GM12878 (cell line): ENCODE data around the gene LMAN1L. TPM values are rescaled to one million over a fixed set of nuclear protein-coding genes. Genes with fewer than 3 reads are reported as not detected.

Experiments
- ATAC-seq: fragments of 200-7000 bp; cut with Tn5 transposase; 3 replicates; pipeline ENCODE4 v1.9.1; 2020; ENCODE audit warnings: mild to moderate bottlenecking, moderate library complexity
- BruUV-seq: library from RNA; stranded (reverse); fragments of 400-500 nt; replicated peaks from 2 replicates; lab custom pipeline; 2021; lab: Mats Ljungman, UMichigan
- CTCF ChIA-PET: fragments of 300-600 bp; sonication (Branson Sonifier 250); formaldehyde crosslinking; extraction: SDS; loops from one replicate; lab custom pipeline; 2021; ENCODE audit warnings: inconsistent platforms; lab: Yijun Ruan, JAX
- POLR2A ChIA-PET: fragments of 350-600 bp; formaldehyde crosslinking; extraction: SDS; loops from one replicate; lab custom pipeline; 2021; ENCODE audit warnings: inconsistent platforms; lab: Charles Lee
- RAD21 ChIA-PET: fragments of 300-600 bp; sonication (Branson Sonifier 250); formaldehyde crosslinking; loops from one replicate; lab custom pipeline; 2023; ENCODE audit warnings: antibody characterized with exemption; ENCODE audit not compliant: unreplicated experiment; lab: Charles Lee
- SMC1A ChIA-PET: fragments of 300-600 bp; sonication (Branson Sonifier 250); formaldehyde crosslinking; loops from one replicate; lab custom pipeline; 2023; ENCODE audit not compliant: unreplicated experiment, uncharacterized antibody; lab: Charles Lee
- DNase-seq: peaks from one replicate; pipeline ENCODE4 v3.0.0-alpha.2; 2011; ENCODE audit warnings: low read depth, low spot score
- FAIRE-seq: peaks from 3 replicates; lab custom pipeline; 2011; peaks lifted over from hg19 to GRCh38; lab: Jason Lieb, UNC
- H2AFZ ChIP-seq: 2 replicates; pipeline ENCODE4 v1.6.0; 2011; ENCODE audit warnings: low read depth, low read length, control low read depth; ENCODE audit not compliant: control insufficient read depth
- H3K27ac ChIP-seq: 2 replicates; pipeline ENCODE4 v1.5.1; 2011; ENCODE audit warnings: control low read depth; ENCODE audit not compliant: control insufficient read depth, insufficient read depth
- H3K27me3 ChIP-seq, 2 experiments: replicated peaks in 1 of 2; 2 replicates each; pipeline versions ENCODE4 v1.6.0 to v1.6.1; 2011; ENCODE audit warnings: low read length in 1 of 2; ENCODE audit not compliant: control insufficient read depth in 2 of 2, insufficient read depth in 2 of 2
- H3K36me3 ChIP-seq, 2 experiments: 2 replicates each; pipeline ENCODE4 v1.5.1; 2011; ENCODE audit warnings: low read length in 1 of 2; ENCODE audit not compliant: control insufficient read depth in 2 of 2, insufficient read depth in 2 of 2
- H3K4me1 ChIP-seq: 2 replicates; pipeline ENCODE4 v1.6.1; 2011; ENCODE audit warnings: mild to moderate bottlenecking, low read length, moderate library complexity, mixed read lengths; ENCODE audit not compliant: control insufficient read depth, insufficient read depth
- H3K4me2 ChIP-seq: 2 replicates; pipeline ENCODE4 v1.6.0; 2011; ENCODE audit warnings: control low read depth; ENCODE audit not compliant: control insufficient read depth, insufficient read depth
- H3K4me3 ChIP-seq: fragments of 200-600 bp; sonication (generic); 2 replicates; pipeline ENCODE4 v1.5.1; 2016
- H3K79me2 ChIP-seq: 2 replicates; pipeline ENCODE4 v1.6.0; 2011; ENCODE audit warnings: low read length; ENCODE audit not compliant: control insufficient read depth, insufficient read depth
- H3K9ac ChIP-seq: 2 replicates; pipeline ENCODE4 v1.8.0; 2011; ENCODE audit warnings: low read length, control low read depth, mixed read lengths; ENCODE audit not compliant: control insufficient read depth, insufficient read depth
- H3K9me3 ChIP-seq: replicated peaks from 3 replicates; pipeline ENCODE4 v1.5.1; 2011; ENCODE audit warnings: mild to moderate bottlenecking, low read length; ENCODE audit not compliant: control insufficient read depth, insufficient read depth
- H4K20me1 ChIP-seq: 2 replicates; pipeline ENCODE4 v1.6.0; 2011; ENCODE audit not compliant: control insufficient read depth, insufficient read depth
- DPF2 ChIP-seq: fragments of 450-650 bp; IDR thresholded peaks from 2 replicates; pipeline ENCODE4 v1.6.1; 2017; ENCODE audit warnings: mild to moderate bottlenecking
- NFXL1 ChIP-seq: fragments of 450-650 bp; IDR thresholded peaks from 2 replicates; pipeline ENCODE4 v1.6.1; 2017; ENCODE audit warnings: antibody characterized with exemption, mild to moderate bottlenecking, borderline replicate concordance
- POLR2A ChIP-seq: IDR thresholded peaks from 2 replicates; pipeline ENCODE4 v1.6.1; 2011; ENCODE audit warnings: low read depth, mild to moderate bottlenecking, low read length
- RAD21 ChIP-seq: IDR thresholded peaks from 2 replicates; pipeline ENCODE4 v1.6.1; 2011; ENCODE audit warnings: mild to moderate bottlenecking, low read depth, low read length, moderate library complexity; ENCODE audit not compliant: insufficient read depth
- SPI1 ChIP-seq: IDR thresholded peaks from 2 replicates; pipeline ENCODE4 v1.6.1; 2011; ENCODE audit warnings: low read depth, mild to moderate bottlenecking, low read length, moderate library complexity, borderline replicate concordance; ENCODE audit not compliant: insufficient read depth
- WGBS: methylation state at CpG from one replicate; pipeline ENCODE4 v1.1.6; 2016; ENCODE audit warnings: low lambda C conversion rate; ENCODE audit not compliant: insufficient replicate concordance, insufficient coverage; ENCODE audit errors: missing lambda C conversion rate; 5-methylcytosine and 5-hydroxymethylcytosine counted together
- in situ Hi-C: fragments of 300-500 bp; cut with MboI; formaldehyde crosslinking; loops from 9 replicates; pipeline ENCODE4 v1.14.3; 2018; ENCODE audit warnings: mixed read lengths
- intact Hi-C: fragments of 100-400 bp; cut with micrococcal nuclease; formaldehyde crosslinking; loops from one replicate; pipeline ENCODE4 v1.14.2; 2022; ENCODE audit not compliant: unreplicated experiment
- polyA plus RNA-seq, 11 experiments: library from polyadenylated mRNA; depleted of rRNA in 4 of 11; unstranded in 6 of 11; stranded (reverse) in 5 of 11; fragments of >200 nt; fragmentation: Nextera tagmentation in 4 of 11; fragmentation: Illumina TruSeq in 1 of 11; extraction: Ambion mirVana in 4 of 11; extraction: Trizol in 1 of 11; gene quantifications; 1 replicate in 1 of 11; 2 replicates in 10 of 11; pipeline versions ENCODE4 v1.2.1 to v1.2.3, GENCODE V29; 2011 to 2016; ENCODE audit warnings: inconsistent platforms in 2 of 11, missing spikeins in 2 of 11, low read depth in 1 of 11
- total RNA-seq, 4 experiments: library from RNA; depleted of rRNA in 3 of 4; stranded (reverse); fragments of >200 nt in 3 of 4; fragmentation: Illumina TruSeq in 1 of 4; extraction: Trizol in 1 of 4; gene quantifications; 2 replicates each; pipeline versions ENCODE4 v1.2.1 to v1.2.3, GENCODE V29; 2013 to 2021
- TF ChIP-seq, protein P1 (sequence below): fragments of 450-650 bp; formaldehyde crosslinking; IDR thresholded peaks from 2 replicates; pipeline ENCODE4 v1.4.0; 2020; ENCODE audit warnings: mild to moderate bottlenecking, moderate library complexity
- TF ChIP-seq, protein P2 (sequence below): fragments of 450-650 bp; IDR thresholded peaks from 2 replicates; pipeline ENCODE4 v1.6.1; 2017; ENCODE audit warnings: borderline replicate concordance
- TF ChIP-seq, protein P3 (sequence below): IDR thresholded peaks from 2 replicates; pipeline ENCODE4 v1.6.1; 2011; ENCODE audit warnings: low read depth, mild to moderate bottlenecking, low read length, moderate library complexity, borderline replicate concordance; ENCODE audit errors: extremely low read depth

LMAN1L gene
- total and polyA plus RNA-seq, 10 of the 15 experiments (the other 5 are each of a cell fraction or from before 2014, with no cell fraction given): not detected

DNA sequence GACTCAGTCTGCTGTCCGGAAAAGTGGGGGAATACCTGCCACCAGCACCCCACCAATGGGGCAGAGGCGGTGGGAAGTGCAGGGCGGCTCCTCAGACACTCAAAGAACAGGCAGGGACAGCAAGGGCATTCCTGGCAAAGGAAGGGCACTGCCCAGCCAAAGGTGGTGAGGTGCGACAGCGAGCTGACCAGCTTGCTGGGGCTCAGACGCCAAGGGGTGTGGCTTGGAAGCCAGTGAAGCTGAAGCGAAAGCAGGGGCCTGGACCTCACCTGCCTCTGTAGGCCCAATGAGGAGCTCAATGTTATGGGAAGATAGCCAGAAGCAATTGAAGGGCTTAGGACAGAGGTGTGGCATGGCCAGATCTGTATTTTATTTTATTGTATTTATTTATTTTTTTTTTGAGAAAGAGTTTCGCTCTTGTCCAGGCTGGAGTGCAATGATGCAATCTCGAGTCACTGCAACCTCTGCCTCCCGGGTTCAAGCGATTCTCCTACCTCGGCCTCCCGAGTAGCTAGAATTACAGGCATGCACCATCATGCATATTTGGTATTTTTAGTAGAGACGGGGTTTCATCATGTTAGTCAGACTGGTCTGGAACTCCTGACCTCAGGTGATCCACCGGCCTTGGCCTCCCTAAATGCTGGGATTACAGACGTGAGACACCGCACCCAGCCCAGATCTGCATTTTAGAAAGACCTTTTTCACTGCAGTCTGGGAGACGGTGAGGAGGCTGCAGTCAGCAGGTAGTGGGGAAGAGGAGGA is 4.4 kb upstream of the LMAN1L start:
- DNase-seq (no peak), FAIRE-seq (no peak), ATAC-seq (peak; percentile 51)
- BruUV-seq: no TSS peak
- no peak overlapping the region for H3K27ac ChIP-seq
- H3K27me3 ChIP-seq: no peaks in the 10 kb centered on the region
- H3K4me1 ChIP-seq: no peaks in the 10 kb centered on the region
- 51% methylated on average over 18 of the region's 18 CpGs for WGBS
- H2AFZ ChIP-seq: no peak overlapping the region
- in situ Hi-C loops: no loop called here
- CTCF ChIA-PET: interaction anchor here (0.5 to 3.7 kb wide), 8 partner anchors 9 to 404 kb away, joined by 3 to 21 read pairs (median 4); no protein-coding TSS in a partner anchor
- SMC1A ChIA-PET: interaction anchor here (0.7 to 1.4 kb wide), 5 partner anchors 16 to 137 kb away, joined by 3 to 4 read pairs (median 3); no protein-coding TSS in a partner anchor
- peaks cover 8 to 14% of the 10 kb centered on the region in 2 experiments for H3K36me3 ChIP-seq
- intact Hi-C loops: no loop called here
- RAD21 ChIA-PET: interaction anchor here (0.8 to 2.8 kb wide), 5 partner anchors 11 to 93 kb away, joined by 3 to 10 read pairs (median 4); no protein-coding TSS in a partner anchor
- H3K9me3 ChIP-seq: no peaks in the 10 kb centered on the region
- H3K9ac ChIP-seq: no peak overlapping the region
- no peak overlapping the region for H3K4me3 ChIP-seq
- H3K79me2 ChIP-seq: no peaks in the 10 kb centered on the region
- H3K4me2 ChIP-seq: no peak overlapping the region
- POLR2A ChIA-PET: interaction anchor here (0.6 kb wide), 1 partner anchor 101 kb away, joined by 3 read pairs; no protein-coding TSS in a partner anchor
- TF ChIP-seq POLR2A: peak; percentile 57; the same call in 1 of the 2 replicates
- no peak for TF ChIP-seq NFXL1
- no peaks in the 10 kb centered on the region for H4K20me1 ChIP-seq

DNA sequence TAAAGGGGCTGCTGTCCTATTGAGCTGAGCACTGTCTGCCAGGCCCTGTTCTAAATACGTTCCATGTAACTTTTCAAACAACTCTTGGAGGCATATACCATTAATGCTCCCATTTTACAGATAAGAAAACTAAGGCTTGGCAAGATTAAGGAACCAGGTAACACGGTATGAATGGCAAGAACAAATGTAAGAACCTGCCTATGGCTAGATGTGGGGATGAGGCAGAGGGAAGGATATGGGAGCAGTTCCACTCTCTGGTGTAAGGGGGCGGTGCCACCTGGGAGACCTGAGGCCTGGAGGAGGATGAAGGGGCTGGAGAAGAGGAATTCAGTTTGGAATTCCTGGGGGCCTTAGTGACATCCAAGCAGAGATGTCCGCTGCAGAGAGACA is 3.8 kb upstream of the LMAN1L start:
- H2AFZ ChIP-seq: no peak overlapping the region
- 43% methylated on average over 4 of the region's 4 CpGs for WGBS
- ChIA-PET SMC1A (interaction anchor here (1.0 kb wide), 1 partner anchor 17 kb away, joined by 4 read pairs; no protein-coding TSS in a partner anchor), RAD21 (interaction anchor here (0.8 to 2.8 kb wide), 4 partner anchors 15 to 93 kb away, joined by 3 to 10 read pairs (median 4); no protein-coding TSS in a partner anchor), CTCF (interaction anchor here (0.7 to 3.7 kb wide), 10 partner anchors 9 to 141 kb away, joined by 3 to 21 read pairs (median 4); partner anchors contain the start of gene FAM219B), POLR2A (no interaction called here)
- FAIRE-seq: no peak
- no peak for DNase-seq
- no peaks in the 10 kb centered on the region for H3K27me3 ChIP-seq
- no peaks in the 10 kb centered on the region for H4K20me1 ChIP-seq
- no peak overlapping the region for H3K4me2 ChIP-seq
- in situ Hi-C loops: no loop called here
- peaks cover 2 to 8% of the 10 kb centered on the region in 2 experiments; a peak in 3 of 4 replicates for H3K36me3 ChIP-seq
- no peak overlapping the region for H3K9ac ChIP-seq
- BruUV-seq: no TSS peak
- no peak overlapping the region for H3K4me3 ChIP-seq
- H3K27ac ChIP-seq: no peak overlapping the region
- no peaks in the 10 kb centered on the region for H3K4me1 ChIP-seq
- intact Hi-C loops: no loop called here
- H3K9me3 ChIP-seq: no peaks in the 10 kb centered on the region
- no peak for ATAC-seq
- no peaks in the 10 kb centered on the region for H3K79me2 ChIP-seq
- TF ChIP-seq SPI1: no peak
- no peak for TF ChIP-seq DPF2
- TF ChIP-seq, protein P1, sequence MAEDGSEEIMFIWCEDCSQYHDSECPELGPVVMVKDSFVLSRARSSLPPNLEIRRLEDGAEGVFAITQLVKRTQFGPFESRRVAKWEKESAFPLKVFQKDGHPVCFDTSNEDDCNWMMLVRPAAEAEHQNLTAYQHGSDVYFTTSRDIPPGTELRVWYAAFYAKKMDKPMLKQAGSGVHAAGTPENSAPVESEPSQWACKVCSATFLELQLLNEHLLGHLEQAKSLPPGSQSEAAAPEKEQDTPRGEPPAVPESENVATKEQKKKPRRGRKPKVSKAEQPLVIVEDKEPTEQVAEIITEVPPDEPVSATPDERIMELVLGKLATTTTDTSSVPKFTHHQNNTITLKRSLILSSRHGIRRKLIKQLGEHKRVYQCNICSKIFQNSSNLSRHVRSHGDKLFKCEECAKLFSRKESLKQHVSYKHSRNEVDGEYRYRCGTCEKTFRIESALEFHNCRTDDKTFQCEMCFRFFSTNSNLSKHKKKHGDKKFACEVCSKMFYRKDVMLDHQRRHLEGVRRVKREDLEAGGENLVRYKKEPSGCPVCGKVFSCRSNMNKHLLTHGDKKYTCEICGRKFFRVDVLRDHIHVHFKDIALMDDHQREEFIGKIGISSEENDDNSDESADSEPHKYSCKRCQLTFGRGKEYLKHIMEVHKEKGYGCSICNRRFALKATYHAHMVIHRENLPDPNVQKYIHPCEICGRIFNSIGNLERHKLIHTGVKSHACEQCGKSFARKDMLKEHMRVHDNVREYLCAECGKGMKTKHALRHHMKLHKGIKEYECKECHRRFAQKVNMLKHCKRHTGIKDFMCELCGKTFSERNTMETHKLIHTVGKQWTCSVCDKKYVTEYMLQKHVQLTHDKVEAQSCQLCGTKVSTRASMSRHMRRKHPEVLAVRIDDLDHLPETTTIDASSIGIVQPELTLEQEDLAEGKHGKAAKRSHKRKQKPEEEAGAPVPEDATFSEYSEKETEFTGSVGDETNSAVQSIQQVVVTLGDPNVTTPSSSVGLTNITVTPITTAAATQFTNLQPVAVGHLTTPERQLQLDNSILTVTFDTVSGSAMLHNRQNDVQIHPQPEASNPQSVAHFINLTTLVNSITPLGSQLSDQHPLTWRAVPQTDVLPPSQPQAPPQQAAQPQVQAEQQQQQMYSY (CRISPR knock-in tag): no peak
- TF ChIP-seq, protein P2, sequence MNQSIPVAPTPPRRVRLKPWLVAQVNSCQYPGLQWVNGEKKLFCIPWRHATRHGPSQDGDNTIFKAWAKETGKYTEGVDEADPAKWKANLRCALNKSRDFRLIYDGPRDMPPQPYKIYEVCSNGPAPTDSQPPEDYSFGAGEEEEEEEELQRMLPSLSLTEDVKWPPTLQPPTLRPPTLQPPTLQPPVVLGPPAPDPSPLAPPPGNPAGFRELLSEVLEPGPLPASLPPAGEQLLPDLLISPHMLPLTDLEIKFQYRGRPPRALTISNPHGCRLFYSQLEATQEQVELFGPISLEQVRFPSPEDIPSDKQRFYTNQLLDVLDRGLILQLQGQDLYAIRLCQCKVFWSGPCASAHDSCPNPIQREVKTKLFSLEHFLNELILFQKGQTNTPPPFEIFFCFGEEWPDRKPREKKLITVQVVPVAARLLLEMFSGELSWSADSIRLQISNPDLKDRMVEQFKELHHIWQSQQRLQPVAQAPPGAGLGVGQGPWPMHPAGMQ: no peak
- TF ChIP-seq, protein P3, sequence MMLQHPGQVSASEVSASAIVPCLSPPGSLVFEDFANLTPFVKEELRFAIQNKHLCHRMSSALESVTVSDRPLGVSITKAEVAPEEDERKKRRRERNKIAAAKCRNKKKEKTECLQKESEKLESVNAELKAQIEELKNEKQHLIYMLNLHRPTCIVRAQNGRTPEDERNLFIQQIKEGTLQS: no peak
- no peak for TF ChIP-seq RAD21
